CD14-positive monocyte (primary cell): ENCODE results near the gene VILL. TPM values are rescaled to one million over a fixed set of nuclear protein-coding genes. Genes with fewer than 3 reads are reported as not detected.

Source experiments
- DNase-seq, 3 donors: peaks; one replicate each; pipeline ENCODE4 v3.0.0-alpha.2; 2011 to 2022
- H2AFZ ChIP-seq: 2 replicates; pipeline ENCODE4 v1.6.0; 2012; ENCODE audit warnings: mild to moderate bottlenecking, low read depth, low read length, inconsistent platforms; ENCODE audit not compliant: insufficient read depth, poor library complexity, severe bottlenecking
- H3K27ac ChIP-seq, 2 donors: 1 replicate in 1 of 2; 2 replicates in 1 of 2; pipeline ENCODE4 v1.5.1; 2012 to 2013; ENCODE audit warnings: low read length in 2 of 2, control low read depth in 1 of 2, inconsistent platforms in 1 of 2, low read depth in 1 of 2, mild to moderate bottlenecking in 1 of 2
- H3K27me3 ChIP-seq, 2 donors: one replicate each; pipeline versions ENCODE4 v1.6.0 to v1.6.1; 2011 to 2013; ENCODE audit warnings: low read length in 2 of 2; ENCODE audit not compliant: control insufficient read depth in 2 of 2, insufficient read depth in 2 of 2
- H3K36me3 ChIP-seq, 2 donors: replicated peaks in 1 of 2; 1 replicate in 1 of 2; 2 replicates in 1 of 2; pipeline versions ENCODE4 v1.5.1 to v1.6.1; 2012 to 2013; ENCODE audit warnings: low read length in 2 of 2, control low read depth in 1 of 2, inconsistent platforms in 1 of 2, mild to moderate bottlenecking in 1 of 2; ENCODE audit not compliant: insufficient read depth in 2 of 2, control insufficient read depth in 1 of 2
- H3K4me1 ChIP-seq, 2 donors: 1 replicate in 1 of 2; 2 replicates in 1 of 2; pipeline versions ENCODE4 v1.5.1 to v1.6.1; 2012 to 2013; ENCODE audit warnings: low read length in 2 of 2, control low read depth in 1 of 2, inconsistent platforms in 1 of 2, mild to moderate bottlenecking in 1 of 2, moderate library complexity in 1 of 2; ENCODE audit not compliant: insufficient read depth in 2 of 2, control insufficient read depth in 1 of 2
- H3K4me2 ChIP-seq: replicated peaks from 2 replicates; pipeline ENCODE3; 2012; ENCODE audit warnings: low read length, moderate library complexity, mild to moderate bottlenecking; ENCODE audit not compliant: poor library complexity, severe bottlenecking; ENCODE audit errors: extremely low read depth
- H3K4me3 ChIP-seq, 3 experiments: fragments of 200-600 bp in 1 of 3; sonication (generic) in 1 of 3; replicated peaks in 1 of 3; 1 replicate in 2 of 3; 2 replicates in 1 of 3; pipeline ENCODE4 v1.5.1; 2011 to 2013; ENCODE audit warnings: low read length in 3 of 3, mild to moderate bottlenecking in 3 of 3, control low read depth in 2 of 3, low read depth in 2 of 3, inconsistent platforms in 1 of 3, moderate library complexity in 1 of 3
- H3K79me2 ChIP-seq: 2 replicates; pipeline ENCODE4 v1.6.0; 2012; ENCODE audit warnings: mild to moderate bottlenecking, control low read depth, inconsistent platforms, low read length, moderate library complexity; ENCODE audit not compliant: insufficient read depth
- H3K9ac ChIP-seq: 2 replicates; pipeline ENCODE4 v1.6.0; 2017; ENCODE audit warnings: low read length, mild to moderate bottlenecking; ENCODE audit not compliant: insufficient read depth, poor library complexity, severe bottlenecking
- H3K9me3 ChIP-seq, 2 donors: replicated peaks in 1 of 2; 1 replicate in 1 of 2; 2 replicates in 1 of 2; pipeline versions ENCODE4 v1.5.1 to v1.6.1; 2012 to 2013; ENCODE audit warnings: low read length in 2 of 2, control low read depth in 1 of 2; ENCODE audit not compliant: control insufficient read depth in 1 of 2, insufficient read depth in 1 of 2
- H4K20me1 ChIP-seq: 2 replicates; pipeline ENCODE4 v1.6.0; 2012; ENCODE audit warnings: mild to moderate bottlenecking, low read length, control low read depth, moderate library complexity; ENCODE audit not compliant: insufficient read depth
- H3K27ac Mint-ChIP-seq, 7 donors: one replicate each; pipeline ENCODE4 v1.8.0; 2020; ENCODE audit warnings: mild to moderate bottlenecking in 7 of 7, mixed read lengths in 7 of 7, moderate library complexity in 6 of 7, inconsistent platforms in 2 of 7
- H3K27me3 Mint-ChIP-seq, 3 donors: one replicate each; pipeline ENCODE4 v1.8.0; 2021 to 2022; ENCODE audit warnings: low read depth in 3 of 3, mild to moderate bottlenecking in 3 of 3, mixed read lengths in 3 of 3, moderate library complexity in 3 of 3, inconsistent platforms in 1 of 3
- H3K36me3 Mint-ChIP-seq, 2 donors: one replicate each; pipeline ENCODE4 v1.8.0; 2020; ENCODE audit warnings: mixed read lengths in 2 of 2, inconsistent platforms in 1 of 2, mild to moderate bottlenecking in 1 of 2
- H3K4me1 Mint-ChIP-seq: one replicate; pipeline ENCODE4 v1.8.0; 2020; ENCODE audit warnings: mild to moderate bottlenecking, mixed read lengths
- H3K4me3 Mint-ChIP-seq, 2 donors: one replicate each; pipeline ENCODE4 v1.8.0; 2020; ENCODE audit warnings: mild to moderate bottlenecking in 2 of 2, mixed read lengths in 2 of 2, moderate library complexity in 1 of 2
- H3K9me3 Mint-ChIP-seq, 7 donors: one replicate each; pipeline ENCODE4 v1.8.0; 2020 to 2022; ENCODE audit warnings: mixed read lengths in 7 of 7, mild to moderate bottlenecking in 6 of 7, moderate library complexity in 6 of 7, inconsistent platforms in 2 of 7
- CTCF ChIP-seq: fragments of 200-600 bp; IDR thresholded peaks from one replicate; pipeline ENCODE4 v1.8.0; 2022; ENCODE audit warnings: antibody characterized with exemption, mild to moderate bottlenecking
- WGBS: methylation state at CpG from one replicate; pipeline ENCODE4 v1.1.5; 2013; ENCODE audit warnings: missing lambda C conversion rate; ENCODE audit not compliant: insufficient coverage; 5-methylcytosine and 5-hydroxymethylcytosine counted together
- intact Hi-C, 2 donors: fragments of 100-400 bp; cut with micrococcal nuclease; formaldehyde crosslinking; loops; one replicate each; pipeline versions ENCODE4 v1.15.0 to v1.15.1; 2023
- polyA plus RNA-seq, 3 donors: library from polyadenylated mRNA; depleted of rRNA in 1 of 3; unstranded in 2 of 3; stranded (reverse) in 1 of 3; fragments of 300-500 nt in 2 of 3; fragments of >200 nt in 1 of 3; fragmentation: Illumina TruSeq in 2 of 3; gene quantifications; 1 replicate in 2 of 3; 2 replicates in 1 of 3; pipeline ENCODE4 v1.2.3, GENCODE V29; 2012 to 2021

VILL gene
- polyA plus RNA-seq, 3 donors = 4.4 to 29.1 (median 7.4) TPM

GRCh38 chr3:38002940-38003339 lies 12.4 kb downstream of the VILL start:
- no peaks in the 10 kb centered on the region for H3K9me3 ChIP-seq
- H3K4me2 ChIP-seq = no peak overlapping the region
- peak overlapping the region in 5 of 7 donors; percentile 30 to 80 (median 70) for H3K27ac Mint-ChIP-seq
- no peaks in the 10 kb centered on the region for H3K9me3 Mint-ChIP-seq
- peaks cover 65 to 85% of the 10 kb centered on the region in 2 donors for H3K36me3 ChIP-seq
- peaks cover 27% of the 10 kb centered on the region for H3K4me1 Mint-ChIP-seq
- H3K36me3 Mint-ChIP-seq = peaks cover 63 to 83% of the 10 kb centered on the region in 2 donors
- H3K27ac ChIP-seq = peak overlapping the region in 1 of 2 donors; percentile 51
- H3K27me3 ChIP-seq = no peaks in the 10 kb centered on the region
- DNase-seq = no peak
- peaks cover 12 to 25% of the 10 kb centered on the region in 2 donors for H3K4me1 ChIP-seq
- no peaks in the 10 kb centered on the region for H4K20me1 ChIP-seq
- peaks cover 0 to 4% (median 2%) of the 10 kb centered on the region in 3 donors for H3K27me3 Mint-ChIP-seq
- H3K4me3 Mint-ChIP-seq = no peak overlapping the region
- H3K9ac ChIP-seq = no peak overlapping the region
- H2AFZ ChIP-seq = no peak overlapping the region
- 87% methylated on average over 3 of the region's 9 CpGs for WGBS
- no peak overlapping the region for H3K4me3 ChIP-seq
- intact Hi-C loops = loop anchor here (2.0 to 5.0 kb wide), 2 partner anchors 28 to 36 kb away; no protein-coding TSS in a partner anchor
- peaks cover 3% of the 10 kb centered on the region for H3K79me2 ChIP-seq
- TF ChIP-seq CTCF = no peak

DNA sequence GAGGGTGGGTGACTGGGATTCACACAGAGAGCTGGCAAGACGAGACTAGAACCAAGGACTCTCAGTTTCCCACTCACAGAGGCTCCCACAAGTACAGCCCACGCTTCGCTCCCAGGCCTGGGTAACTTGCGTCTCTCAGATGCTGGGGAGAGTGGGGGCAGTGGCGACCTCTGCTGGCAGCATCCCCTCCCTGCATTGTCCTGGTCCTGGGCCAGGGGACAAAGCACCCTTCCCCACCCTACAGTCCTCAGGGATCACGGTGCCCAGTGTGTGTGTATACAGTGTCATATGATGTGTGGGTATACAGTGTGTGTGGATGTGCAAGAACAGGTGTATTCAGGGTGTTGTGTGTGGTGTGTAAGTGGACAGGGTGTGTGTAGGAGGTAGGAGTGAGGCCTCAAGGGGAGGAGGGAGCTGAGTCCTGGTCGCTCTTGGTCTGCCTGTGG lies 12.8 kb downstream of the VILL start:
- H3K27ac Mint-ChIP-seq = peak overlapping the region in 4 of 7 donors; percentile 3 to 80 (median 34)

More for the DNA sequence above, 12.8 kb downstream of the VILL start:
- H3K9me3 ChIP-seq = no peaks in the 10 kb centered on the region
- DNase-seq = peak; percentile 37 to 60 (median 37)
- H3K27me3 ChIP-seq = no peaks in the 10 kb centered on the region
- H3K9me3 Mint-ChIP-seq = no peaks in the 10 kb centered on the region
- H2AFZ ChIP-seq = no peak overlapping the region
- H3K9ac ChIP-seq = no peak overlapping the region
- peaks cover 0 to 4% (median 2%) of the 10 kb centered on the region in 3 donors for H3K27me3 Mint-ChIP-seq
- H3K4me3 Mint-ChIP-seq = no peak overlapping the region
- H3K4me2 ChIP-seq = no peak overlapping the region
- peaks cover 23% of the 10 kb centered on the region for H3K4me1 Mint-ChIP-seq
- no peaks in the 10 kb centered on the region for H4K20me1 ChIP-seq
- H3K36me3 ChIP-seq = peaks cover 70 to 90% of the 10 kb centered on the region in 2 donors
- TF ChIP-seq CTCF = peak; percentile 73
- no peak overlapping the region for H3K4me3 ChIP-seq
- no peaks in the 10 kb centered on the region for H3K79me2 ChIP-seq
- no CpG with 5 or more reads among the region's 7 CpGs for WGBS
- intact Hi-C loops = loop anchor here (2.0 to 5.0 kb wide), 2 partner anchors 29 to 36 kb away; no protein-coding TSS in a partner anchor
- H3K4me1 ChIP-seq = peaks cover 8 to 20% of the 10 kb centered on the region in 2 donors
- peak overlapping the region in 1 of 2 donors; percentile 51 for H3K27ac ChIP-seq
- H3K36me3 Mint-ChIP-seq = peaks cover 66 to 86% of the 10 kb centered on the region in 2 donors
